Body of pancreas (tissue), 4 donors: Measurements from ENCODE around the gene SSU72.

Source experiments
- POLR2A ChIP-seq, 3 donors: fragments of 450-650 bp; IDR thresholded peaks; one replicate each; pipeline ENCODE4 v1.6.1; 2016; ENCODE audit warnings: antibody characterized with exemption in 3 of 3, mild to moderate bottlenecking in 2 of 3
- TF ChIP-seq, protein P1 (sequence below), 7 experiments: fragments of 450-650 bp in 4 of 7; fragments of 200-600 bp in 3 of 7; sonication (generic) in 3 of 7; IDR thresholded peaks; one replicate each; pipeline ENCODE4 v1.5.1; 2016 to 2019; ENCODE audit warnings: antibody characterized with exemption in 7 of 7

DNA sequence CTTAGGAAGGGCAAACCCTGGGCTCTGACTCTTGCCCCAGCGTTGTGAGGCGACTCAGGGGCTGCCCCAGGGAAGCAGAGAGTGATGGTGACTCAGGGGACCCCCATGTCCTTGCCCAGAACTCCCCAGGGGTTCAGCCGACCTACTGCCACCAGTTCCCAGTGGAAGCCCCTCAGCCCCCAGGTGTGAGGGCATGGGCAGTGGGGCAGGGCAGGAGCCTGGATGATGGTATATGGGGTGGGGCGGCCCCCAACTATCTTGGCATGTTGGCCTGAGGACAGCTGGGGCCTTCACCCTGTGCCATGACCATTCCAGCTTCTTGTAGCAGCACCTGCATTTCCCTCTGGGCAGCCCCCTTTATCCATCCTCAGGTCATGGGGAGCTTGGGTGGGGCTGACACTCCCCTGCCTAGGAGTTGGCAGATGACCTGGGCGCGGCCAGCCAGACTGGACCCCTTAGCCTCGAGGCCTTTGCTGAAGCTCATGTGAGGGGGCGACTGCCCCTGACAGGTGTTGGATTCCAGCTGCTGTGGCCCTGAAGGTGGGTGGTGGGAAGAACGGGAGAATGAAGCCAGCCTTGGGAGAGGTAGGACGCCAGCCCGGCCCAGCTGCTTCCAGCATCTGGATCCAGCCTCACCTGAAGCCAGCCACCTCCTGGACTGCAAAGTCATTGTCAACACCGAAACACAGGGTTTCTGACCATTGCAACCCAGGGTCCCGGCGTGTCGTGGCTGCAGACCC lies 27.1 kb upstream of the SSU72 start:
- TF ChIP-seq, protein P1, sequence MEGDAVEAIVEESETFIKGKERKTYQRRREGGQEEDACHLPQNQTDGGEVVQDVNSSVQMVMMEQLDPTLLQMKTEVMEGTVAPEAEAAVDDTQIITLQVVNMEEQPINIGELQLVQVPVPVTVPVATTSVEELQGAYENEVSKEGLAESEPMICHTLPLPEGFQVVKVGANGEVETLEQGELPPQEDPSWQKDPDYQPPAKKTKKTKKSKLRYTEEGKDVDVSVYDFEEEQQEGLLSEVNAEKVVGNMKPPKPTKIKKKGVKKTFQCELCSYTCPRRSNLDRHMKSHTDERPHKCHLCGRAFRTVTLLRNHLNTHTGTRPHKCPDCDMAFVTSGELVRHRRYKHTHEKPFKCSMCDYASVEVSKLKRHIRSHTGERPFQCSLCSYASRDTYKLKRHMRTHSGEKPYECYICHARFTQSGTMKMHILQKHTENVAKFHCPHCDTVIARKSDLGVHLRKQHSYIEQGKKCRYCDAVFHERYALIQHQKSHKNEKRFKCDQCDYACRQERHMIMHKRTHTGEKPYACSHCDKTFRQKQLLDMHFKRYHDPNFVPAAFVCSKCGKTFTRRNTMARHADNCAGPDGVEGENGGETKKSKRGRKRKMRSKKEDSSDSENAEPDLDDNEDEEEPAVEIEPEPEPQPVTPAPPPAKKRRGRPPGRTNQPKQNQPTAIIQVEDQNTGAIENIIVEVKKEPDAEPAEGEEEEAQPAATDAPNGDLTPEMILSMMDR (IDR thresholded peaks at IDR 0.05), result no peak
- TF ChIP-seq POLR2A (IDR thresholded peaks at IDR 0.05), result no peak
